Activated CD4-positive, alpha-beta T cell treated with anti-CD3 and anti-CD28 coated beads, Interleukin-2, Interleukin-6, amounts not matched to agents 100 ng/mL and 50 ng/mL, durations not matched to agents 16 hours and 8 hours (primary cell): ENCODE results near the gene DNAJC1.
A peak's percentile ranks its signal among the peaks of the same experiment; 100 is the strongest.

Experiments used
- DNase-seq: peaks from one replicate; pipeline ENCODE4 v3.0.0-alpha.2; 2020

DNAJC1 gene

DNA sequence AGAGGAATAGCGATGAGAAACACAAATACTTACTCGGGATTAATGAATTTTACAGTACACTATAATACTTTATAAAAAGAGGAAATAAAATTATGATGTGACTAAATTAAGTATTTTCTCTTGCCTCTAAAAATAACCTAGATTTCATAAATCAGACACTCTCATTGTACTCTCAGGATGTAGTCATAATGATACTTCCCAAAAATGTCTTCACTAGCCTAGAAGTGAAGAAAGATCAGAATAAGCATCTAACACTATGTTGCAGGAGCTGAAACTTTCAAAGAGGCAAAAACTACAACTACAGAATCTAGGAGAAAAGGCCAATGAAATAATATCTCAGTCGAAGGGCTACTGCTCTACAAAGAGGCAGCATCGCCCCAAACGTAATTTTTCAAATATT is 49.4 kb downstream of the DNAJC1 start:
- peak; percentile 1 for DNase-seq

- DNase-seq = peak; percentile 21
Measured at GRCh38 chr10:21953585-21954057, 49.9 kb downstream of the DNAJC1 start.

GRCh38 chr10:21950566-21950965 is 53.0 kb downstream of the DNAJC1 start:
- DNase-seq = no peak

- no peak for DNase-seq
Measured at GRCh38 chr10:21946946-21947345, 56.6 kb downstream of the DNAJC1 start.

DNA sequence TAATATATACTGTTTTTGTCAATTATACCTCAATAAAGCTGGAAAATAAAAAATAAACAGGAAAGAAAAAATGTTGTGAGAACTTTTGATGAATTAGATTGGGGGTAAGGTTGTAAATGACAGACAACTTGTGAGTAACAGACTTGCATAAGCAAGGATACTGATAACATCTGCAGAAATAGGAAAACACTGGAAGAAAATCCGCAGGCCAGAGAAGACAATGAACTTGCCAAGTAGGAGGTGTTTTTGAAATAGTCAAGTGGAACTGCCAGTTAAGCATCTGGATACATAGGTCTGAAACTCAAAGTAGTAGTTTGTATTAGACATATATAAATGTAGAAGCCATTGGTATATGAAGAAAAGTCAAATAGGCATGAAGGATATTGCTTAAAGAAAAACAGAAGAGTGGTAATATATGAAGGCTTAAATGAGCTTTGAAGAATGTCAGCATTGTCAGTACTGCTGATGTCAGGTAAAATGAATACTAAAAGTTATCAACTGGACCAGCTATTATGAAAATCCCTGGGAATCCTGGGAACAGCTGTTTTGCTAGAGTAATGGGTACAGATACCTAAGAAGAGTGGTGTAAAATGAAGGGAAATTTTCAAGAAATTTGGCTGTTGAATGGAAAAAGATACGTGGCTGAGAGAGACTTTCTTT is 58.7 kb downstream of the DNAJC1 start:
- DNase-seq = no peak

GRCh38 chr10:21943633-21944265 is 59.8 kb downstream of the DNAJC1 start:
- no peak for DNase-seq

- DNase-seq = no peak
Measured at GRCh38 chr10:21935439-21936023, 68.0 kb downstream of the DNAJC1 start.

GRCh38 chr10:21934307-21934706 is 69.2 kb downstream of the DNAJC1 start:
- no peak for DNase-seq

DNA sequence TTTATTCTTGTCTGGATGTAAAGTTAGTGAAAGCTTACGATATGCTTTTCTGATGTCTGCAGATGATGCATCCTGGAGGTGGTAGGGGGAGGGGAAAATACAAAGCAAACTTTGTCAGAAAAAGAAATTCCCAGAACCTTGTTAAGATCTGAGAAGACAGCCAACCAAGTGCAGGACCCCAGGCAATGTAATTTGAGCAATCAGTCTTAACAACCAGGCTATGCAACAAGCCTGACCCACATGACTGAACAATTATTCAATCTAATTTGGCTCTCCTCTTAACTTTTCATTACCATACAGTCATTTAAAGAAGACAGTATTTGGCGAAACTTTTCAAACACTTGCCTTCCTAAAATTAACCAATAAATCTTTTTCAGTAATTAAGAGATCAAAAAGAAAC is 74.5 kb downstream of the DNAJC1 start:
- DNase-seq = no peak

DNA sequence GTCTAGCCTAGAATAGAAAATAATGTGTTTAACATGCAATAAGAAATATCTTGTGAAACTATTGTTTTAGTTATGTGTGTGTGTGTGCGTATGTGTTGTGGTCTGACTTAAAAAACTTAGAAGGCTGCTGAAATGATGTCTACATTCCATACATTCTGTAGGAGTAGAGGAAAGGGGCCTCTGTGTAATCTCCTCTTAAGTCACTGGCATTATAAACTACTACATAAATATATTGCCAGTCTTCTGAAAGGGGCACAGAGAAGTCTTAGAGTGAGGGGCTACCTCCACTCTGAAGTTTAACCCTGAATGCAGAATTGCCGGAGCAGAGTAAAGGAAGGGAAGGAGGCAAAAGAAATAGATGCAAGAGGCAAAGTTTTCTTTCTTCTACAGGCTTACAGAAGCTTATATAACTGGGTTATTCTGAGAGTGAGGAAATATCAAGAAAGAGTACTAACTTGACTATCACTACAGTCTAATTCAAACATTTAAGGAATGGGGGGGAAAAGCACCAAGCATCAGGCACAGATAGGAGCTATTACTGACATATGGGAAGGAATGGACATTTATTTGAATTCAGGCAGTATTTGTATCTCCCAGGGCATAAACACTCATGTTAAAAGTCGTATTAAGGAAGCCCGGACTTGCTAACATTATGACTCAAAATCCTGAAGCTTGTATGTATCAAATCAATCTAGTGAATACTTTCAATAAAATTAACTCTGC is 75.7 kb downstream of the DNAJC1 start:
- no peak for DNase-seq

GRCh38 chr10:21926949-21927348 is 76.6 kb downstream of the DNAJC1 start:
- no peak for DNase-seq

- DNase-seq = no peak
Measured at GRCh38 chr10:21926358-21926925, 77.1 kb downstream of the DNAJC1 start.

DNA sequence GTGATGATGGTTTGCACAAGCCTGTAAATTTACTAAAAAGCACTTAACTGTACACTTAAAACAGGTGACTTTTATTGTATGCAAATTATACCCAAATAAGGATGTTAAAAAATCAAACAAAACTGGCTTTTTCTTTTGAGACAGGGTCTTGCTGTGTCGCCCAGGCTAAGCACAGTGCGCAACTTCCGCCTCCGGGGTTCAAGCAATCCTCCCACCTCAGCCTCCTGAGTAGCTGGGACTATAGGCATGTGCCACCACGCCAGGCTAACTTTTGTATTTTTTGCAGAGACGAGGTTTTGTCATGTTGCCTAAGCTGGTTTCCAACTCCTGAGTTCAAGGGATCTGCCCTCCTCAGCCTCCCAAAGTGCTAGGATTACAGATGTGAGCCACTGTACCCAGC is 77.7 kb downstream of the DNAJC1 start:
- DNase-seq = no peak

DNA sequence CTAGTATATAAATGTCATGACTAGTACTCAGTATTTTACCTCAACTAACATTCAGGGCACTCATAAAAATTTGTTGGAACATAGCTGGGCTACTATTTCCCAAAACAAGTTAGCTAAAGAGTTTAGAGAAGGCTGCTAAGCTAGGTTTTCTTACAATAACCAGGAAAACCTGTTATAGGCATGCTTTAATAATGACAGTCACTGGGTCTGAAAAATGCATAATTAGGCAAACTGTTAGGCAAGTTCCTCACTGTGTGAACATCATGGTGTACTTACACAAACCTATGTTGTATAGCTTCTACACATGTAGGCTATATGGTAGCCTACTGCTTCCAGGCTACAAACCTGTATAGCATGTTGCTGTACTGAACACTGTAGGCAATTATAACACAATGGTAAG is 79.0 kb downstream of the DNAJC1 start:
- DNase-seq = no peak

- no peak for DNase-seq
Measured at GRCh38 chr10:21920633-21921032, 82.9 kb downstream of the DNAJC1 start.

DNA sequence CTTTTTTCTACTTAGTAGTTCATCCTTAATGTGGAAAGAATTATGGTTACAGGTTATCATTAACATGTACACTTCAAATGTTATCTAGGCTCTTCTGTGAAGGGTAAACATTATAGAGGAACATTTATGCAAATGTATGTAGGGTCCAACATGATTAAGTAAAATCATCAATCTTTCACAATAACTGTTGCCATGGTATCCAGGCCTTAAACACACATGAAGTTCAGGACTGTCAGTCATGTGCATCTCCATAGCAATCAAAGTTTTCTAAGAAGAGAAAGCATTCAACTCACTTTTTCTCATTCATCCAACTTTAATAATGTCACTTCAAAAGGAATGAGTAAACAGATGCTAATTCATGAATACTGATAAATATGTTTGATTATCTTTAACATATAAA is 83.6 kb downstream of the DNAJC1 start:
- no peak for DNase-seq

GRCh38 chr10:21919117-21919516 is 84.4 kb downstream of the DNAJC1 start:
- DNase-seq = no peak

- no peak for DNase-seq
Measured at GRCh38 chr10:21912625-21913024, 90.9 kb downstream of the DNAJC1 start.

- DNase-seq = no peak
Measured at GRCh38 chr10:21910798-21911197, 92.7 kb downstream of the DNAJC1 start.

DNA sequence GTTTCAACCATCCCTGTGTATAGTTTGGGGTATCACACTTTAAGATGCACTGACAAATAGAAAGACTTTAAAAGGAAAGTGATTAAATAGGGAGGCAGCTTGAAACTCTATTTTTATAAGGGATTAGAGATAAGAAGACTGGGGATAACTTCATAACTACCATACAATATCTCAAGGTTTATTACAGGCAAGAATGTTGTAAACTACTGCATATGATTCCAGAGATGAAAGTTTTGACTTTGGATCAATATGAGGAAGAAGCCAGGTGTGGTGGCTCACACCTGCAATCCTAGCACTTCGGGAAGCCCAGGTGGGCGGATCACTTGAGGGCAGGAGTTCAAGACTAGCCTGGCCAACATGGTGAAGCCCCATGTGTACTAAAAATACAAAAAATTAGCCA is 96.1 kb downstream of the DNAJC1 start:
- no peak for DNase-seq

GRCh38 chr10:21904930-21905329 is 98.6 kb downstream of the DNAJC1 start:
- DNase-seq = no peak

- no peak for DNase-seq
Measured at GRCh38 chr10:21899736-21900135, 103.8 kb downstream of the DNAJC1 start.

DNA sequence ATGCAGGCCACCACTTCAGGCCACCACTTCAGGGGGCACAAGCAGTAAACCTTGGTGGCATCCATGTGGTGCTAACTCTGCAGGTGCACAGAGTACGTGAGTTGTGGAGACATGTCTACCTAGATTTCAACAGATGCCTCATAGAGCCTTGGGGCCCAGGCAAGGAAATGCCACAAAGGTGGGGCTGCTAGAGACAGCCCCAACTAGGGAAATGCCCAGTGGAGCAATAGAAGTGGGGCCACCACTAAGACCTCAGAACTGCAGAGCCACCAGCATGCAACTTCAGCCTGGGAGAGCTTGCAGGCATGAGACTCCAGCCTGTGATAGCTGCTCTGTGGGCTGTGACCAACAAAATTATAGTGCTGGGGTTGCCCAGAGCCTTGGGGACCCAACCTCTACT is 107.6 kb downstream of the DNAJC1 start:
- no peak for DNase-seq
